Endothelial cell (in vitro differentiated cells): Measurements from ENCODE around the gene BLOC1S6. TPM values are rescaled to one million over a fixed set of nuclear protein-coding genes. Genes with fewer than 3 reads are reported as not detected.
A peak's percentile ranks its signal among the peaks of the same experiment; 100 is the strongest.

Experiments used
- DNase-seq: peaks from one replicate; pipeline ENCODE4 v3.0.0; 2021; ENCODE audit warnings: low spot score
- H3K27ac Mint-ChIP-seq: one replicate; pipeline ENCODE4 v1.8.0; 2021; ENCODE audit warnings: mixed read lengths, inconsistent platforms; ENCODE audit not compliant: unreplicated experiment
- H3K27me3 Mint-ChIP-seq: one replicate; pipeline ENCODE4 v1.8.0; 2021; ENCODE audit warnings: mild to moderate bottlenecking, moderate library complexity, mixed read lengths, inconsistent platforms; ENCODE audit not compliant: unreplicated experiment
- H3K36me3 Mint-ChIP-seq: one replicate; pipeline ENCODE4 v1.8.0; 2021; ENCODE audit warnings: mild to moderate bottlenecking, low read depth, mixed read lengths, inconsistent platforms; ENCODE audit not compliant: unreplicated experiment
- H3K4me1 Mint-ChIP-seq: one replicate; pipeline ENCODE4 v1.8.0; 2021; ENCODE audit warnings: mild to moderate bottlenecking, mixed read lengths, inconsistent platforms; ENCODE audit not compliant: unreplicated experiment
- H3K4me3 Mint-ChIP-seq: one replicate; pipeline ENCODE4 v1.8.0; 2021; ENCODE audit warnings: mild to moderate bottlenecking, mixed read lengths, inconsistent platforms; ENCODE audit not compliant: unreplicated experiment
- H3K9me3 Mint-ChIP-seq: one replicate; pipeline ENCODE4 v1.8.0; 2021; ENCODE audit warnings: mixed read lengths, inconsistent platforms; ENCODE audit not compliant: unreplicated experiment
- CTCF ChIP-seq: fragments of 200-600 bp; sonication (generic); IDR thresholded peaks from one replicate; pipeline ENCODE4 v1.5.0; 2021; ENCODE audit warnings: antibody characterized with exemption; ENCODE audit not compliant: unreplicated experiment
- total RNA-seq: library from RNA; stranded (reverse); fragmentation: NEBNext Ultra II Directional; extraction: Animal tissue kit (Norgen Biotek cat#: 25700); gene quantifications from one replicate; pipeline ENCODE4 v1.2.1, GENCODE V29; 2021; ENCODE audit not compliant: unreplicated experiment

BLOC1S6 gene
- total RNA-seq, 1 donor from 2014 or later = 30.1 TPM

DNA sequence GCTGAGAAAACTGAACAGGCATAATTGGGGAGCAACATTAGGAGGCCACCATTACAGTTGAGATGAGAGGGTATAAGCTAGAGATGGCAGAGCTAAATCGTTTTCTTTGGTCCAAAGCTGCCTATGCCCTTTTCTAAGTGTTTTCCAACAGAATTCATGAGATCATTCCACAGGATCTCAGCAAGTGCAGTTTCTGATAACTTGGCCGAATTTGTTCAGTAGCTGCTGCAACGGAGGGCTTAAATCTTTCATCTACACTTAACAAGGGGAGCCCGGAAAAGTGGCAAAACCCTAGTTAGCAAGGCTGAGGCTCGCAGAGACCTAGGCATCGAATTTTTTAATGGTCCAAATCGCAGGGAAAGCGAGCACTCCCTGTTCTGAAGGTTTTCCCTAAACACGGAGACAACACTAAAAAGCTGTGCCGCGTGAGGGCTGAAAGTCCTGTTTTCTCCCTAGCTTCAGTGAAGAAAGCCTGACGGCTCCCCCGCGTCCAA is 531 bp upstream of the BLOC1S6 start:
- peak overlapping the region; percentile 100 for H3K27ac Mint-ChIP-seq
- no peaks in the 10 kb centered on the region for H3K36me3 Mint-ChIP-seq
- no peaks in the 10 kb centered on the region for H3K9me3 Mint-ChIP-seq
- DNase-seq = no peak
- TF ChIP-seq CTCF = no peak
- H3K4me1 Mint-ChIP-seq = peaks cover 19% of the 10 kb centered on the region
- H3K4me3 Mint-ChIP-seq = peak overlapping the region; percentile 91
- H3K27me3 Mint-ChIP-seq = peaks cover 5% of the 10 kb centered on the region

- H3K9me3 Mint-ChIP-seq = no peaks in the 10 kb centered on the region
- no peak for TF ChIP-seq CTCF
These were observed 638 bp downstream of the BLOC1S6 start for GRCh38 chr15:45587863-45588170.

DNA sequence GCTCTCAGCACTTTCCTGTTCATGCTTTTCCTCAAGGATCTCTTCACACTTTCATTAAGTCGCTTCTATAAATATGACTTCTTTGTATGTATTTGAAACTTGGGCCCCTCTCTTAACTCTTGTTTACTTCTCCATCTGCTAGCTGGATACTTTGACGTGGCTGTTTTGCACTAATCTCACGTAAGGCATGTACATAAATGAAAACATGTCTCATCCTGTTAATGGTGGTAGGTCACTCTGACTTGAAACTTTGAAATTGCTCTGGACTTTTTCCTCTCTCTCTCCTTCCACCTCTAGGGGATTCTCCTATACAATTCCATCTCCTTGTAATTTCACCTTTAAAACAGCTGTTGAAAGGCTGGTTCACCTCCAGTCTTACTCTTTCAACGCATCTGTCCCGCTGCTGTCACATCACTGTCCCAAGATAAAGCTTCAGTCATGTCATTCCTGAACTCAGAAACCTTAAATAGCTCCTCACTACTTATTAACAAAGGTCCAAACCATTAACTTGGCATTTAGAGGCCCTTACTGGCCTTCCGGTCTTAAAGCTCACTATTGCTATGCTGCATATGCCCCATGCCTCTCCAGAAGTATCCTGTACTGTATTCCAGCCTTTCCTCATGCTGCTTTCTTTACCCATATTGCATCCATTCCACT is 1.2 kb downstream of the BLOC1S6 start:
- H3K36me3 Mint-ChIP-seq = peaks cover 1% of the 10 kb centered on the region
- H3K4me1 Mint-ChIP-seq = peaks cover 19% of the 10 kb centered on the region
- TF ChIP-seq CTCF = no peak
- no peak for DNase-seq
- H3K9me3 Mint-ChIP-seq = no peaks in the 10 kb centered on the region
- H3K27me3 Mint-ChIP-seq = peaks cover 5% of the 10 kb centered on the region
- H3K27ac Mint-ChIP-seq = peak overlapping the region; percentile 78
- H3K4me3 Mint-ChIP-seq = peak overlapping the region; percentile 91

More at GRCh38 chr15:45587863-45588170, 638 bp downstream of the BLOC1S6 start:
- Mint-ChIP-seq H3K4me1 (peaks cover 19% of the 10 kb centered on the region), H3K4me3 (peak overlapping the region; percentile 91), H3K27ac (peak overlapping the region; percentile 100), H3K36me3 (no peaks in the 10 kb centered on the region), H3K27me3 (peaks cover 5% of the 10 kb centered on the region)
- no peak for DNase-seq

DNA sequence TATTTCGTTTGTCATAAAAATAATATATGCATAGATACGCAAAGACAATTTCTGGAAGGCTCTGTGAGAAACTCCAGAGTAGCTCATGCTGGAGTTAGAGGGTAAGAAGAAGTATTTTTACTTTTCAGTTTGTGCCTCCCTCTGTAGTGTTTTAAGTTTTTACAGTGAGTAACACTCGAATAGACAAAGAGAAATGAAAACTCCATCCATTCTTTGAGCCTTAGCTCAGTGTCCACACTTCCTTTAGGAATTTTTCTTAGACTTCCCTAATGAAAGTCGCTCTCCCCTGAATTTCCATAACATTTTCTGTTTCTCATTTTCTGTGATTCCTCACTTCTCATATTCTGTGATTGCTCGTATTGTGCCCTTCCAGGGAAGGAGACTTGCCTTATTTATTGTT is 2.1 kb downstream of the BLOC1S6 start:
- no peak overlapping the region for H3K27ac Mint-ChIP-seq
- no peak for TF ChIP-seq CTCF

GRCh38 chr15:45594319-45594718 is 7.1 kb downstream of the BLOC1S6 start:
- Mint-ChIP-seq H3K27me3 (no peaks in the 10 kb centered on the region), H3K4me3 (no peak overlapping the region), H3K9me3 (no peaks in the 10 kb centered on the region), H3K27ac (no peak overlapping the region), H3K4me1 (no peaks in the 10 kb centered on the region), H3K36me3 (peaks cover 16% of the 10 kb centered on the region)
- TF ChIP-seq CTCF = no peak
- no peak for DNase-seq

More for the DNA sequence above, 2.1 kb downstream of the BLOC1S6 start:
- no peaks in the 10 kb centered on the region for H3K9me3 Mint-ChIP-seq
- peaks cover 5% of the 10 kb centered on the region for H3K27me3 Mint-ChIP-seq
- peaks cover 19% of the 10 kb centered on the region for H3K4me1 Mint-ChIP-seq
- peaks cover 4% of the 10 kb centered on the region for H3K36me3 Mint-ChIP-seq
- DNase-seq = no peak
- H3K4me3 Mint-ChIP-seq = no peak overlapping the region
